Measurements from ENCODE around the gene ARID1B.

Gene ARID1B

GRCh38 chr6:156881687-156882629 lies 104.8 kb downstream of the ARID1B start:
- Histone ChIP-seq H3K9me3 (ENCODE audit: control insufficient read depth, insufficient read depth, low read length) (no peaks in the 10 kb centered on the region), H3K4me1 (ENCODE audit: control insufficient read depth, insufficient read depth, low read length) (peaks cover 74% of the 10 kb centered on the region), H3K36me3 (ENCODE audit: control insufficient read depth, insufficient read depth, low read length) (no peaks in the 10 kb centered on the region), H3K27ac (ENCODE audit: low read depth, low read length) (no peak overlapping the region), H3K4me3 (ENCODE audit: low read depth, low read length) (no peak overlapping the region), H3K27me3 (ENCODE audit: control insufficient read depth, insufficient read depth, low read length) (no peaks in the 10 kb centered on the region), H3K9ac (ENCODE audit: low read depth, low read length) (no peak overlapping the region)

DNA sequence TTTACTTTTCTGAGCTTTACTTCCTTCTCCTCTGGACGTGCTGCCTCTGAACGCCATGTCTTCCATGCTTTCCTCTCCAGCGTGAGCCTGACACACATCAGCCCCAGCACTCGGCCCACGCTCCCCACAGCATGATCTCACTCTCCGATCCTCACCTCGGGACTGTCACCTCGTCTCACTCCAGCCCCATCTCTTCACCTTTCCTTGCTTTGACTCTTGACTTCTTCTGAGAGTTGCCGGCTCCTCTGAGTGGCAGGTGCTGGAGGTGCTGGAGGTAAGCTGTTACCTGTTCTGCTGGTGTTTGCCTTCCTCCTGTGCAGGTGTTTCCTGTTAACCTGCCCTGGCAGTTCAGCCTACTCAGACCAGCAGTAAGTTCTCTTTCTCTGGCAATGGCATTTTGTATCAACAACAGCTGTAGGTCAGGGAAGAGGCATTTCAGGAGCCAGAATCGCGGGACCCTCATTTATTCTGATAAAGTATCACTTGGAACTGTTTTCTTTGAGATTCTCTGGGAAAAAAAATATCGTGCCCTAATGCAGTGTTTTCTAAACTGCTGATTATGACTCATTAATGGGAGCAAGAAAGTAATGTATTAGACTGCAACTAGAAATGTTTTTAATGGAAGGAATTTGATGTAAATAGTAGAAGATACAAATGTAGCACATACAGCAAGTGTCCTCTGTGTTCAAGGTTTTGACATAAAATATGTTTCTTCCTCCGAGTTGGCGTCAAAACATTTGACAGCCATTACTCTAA lies 106.5 kb downstream of the ARID1B start:
- H3K27ac ChIP-seq (ENCODE audit: low read depth, low read length), result no peak overlapping the region
- no peak overlapping the region for H3K9ac ChIP-seq (ENCODE audit: low read depth, low read length)
- H3K4me1 ChIP-seq (ENCODE audit: control insufficient read depth, insufficient read depth, low read length), result peaks cover 86% of the 10 kb centered on the region
- no peaks in the 10 kb centered on the region for H3K36me3 ChIP-seq (ENCODE audit: control insufficient read depth, insufficient read depth, low read length)
- H3K4me3 ChIP-seq (ENCODE audit: low read depth, low read length), result no peak overlapping the region
- H3K27me3 ChIP-seq (ENCODE audit: control insufficient read depth, insufficient read depth, low read length), result no peaks in the 10 kb centered on the region
- no peaks in the 10 kb centered on the region for H3K9me3 ChIP-seq (ENCODE audit: control insufficient read depth, insufficient read depth, low read length)

DNA sequence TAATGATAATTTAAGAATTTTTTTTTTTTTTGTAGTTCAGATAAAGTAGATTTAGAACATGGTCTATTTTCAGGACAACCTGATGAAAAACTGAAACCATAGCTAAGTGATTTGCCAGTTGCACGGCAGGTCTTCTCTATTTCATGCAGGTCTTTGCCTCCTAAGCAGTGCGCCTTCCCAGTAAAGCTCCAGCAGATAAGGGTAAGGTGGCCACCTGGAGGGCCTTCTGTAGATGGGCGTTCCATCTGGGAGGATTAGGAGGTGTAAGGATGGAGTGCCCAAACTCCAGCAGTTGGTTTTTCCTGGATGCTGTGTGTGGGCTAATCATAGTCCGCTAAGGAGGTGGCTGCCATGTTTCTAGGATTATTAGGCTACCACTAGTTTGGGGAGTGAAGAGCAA lies 107.1 kb downstream of the ARID1B start:
- H3K4me1 ChIP-seq (ENCODE audit: control insufficient read depth, insufficient read depth, low read length), result peaks cover 86% of the 10 kb centered on the region
- no peaks in the 10 kb centered on the region for H3K27me3 ChIP-seq (ENCODE audit: control insufficient read depth, insufficient read depth, low read length)
- H3K9ac ChIP-seq (ENCODE audit: low read depth, low read length), result no peak overlapping the region
- H3K27ac ChIP-seq (ENCODE audit: low read depth, low read length), result no peak overlapping the region
- H3K9me3 ChIP-seq (ENCODE audit: control insufficient read depth, insufficient read depth, low read length), result no peaks in the 10 kb centered on the region
- no peaks in the 10 kb centered on the region for H3K36me3 ChIP-seq (ENCODE audit: control insufficient read depth, insufficient read depth, low read length)
- no peak overlapping the region for H3K4me3 ChIP-seq (ENCODE audit: low read depth, low read length)

- peaks cover 87% of the 10 kb centered on the region for H3K4me1 ChIP-seq (ENCODE audit: control insufficient read depth, insufficient read depth, low read length)
- no peak overlapping the region for H3K27ac ChIP-seq (ENCODE audit: low read depth, low read length)
- no peaks in the 10 kb centered on the region for H3K27me3 ChIP-seq (ENCODE audit: control insufficient read depth, insufficient read depth, low read length)
- H3K4me3 ChIP-seq (ENCODE audit: low read depth, low read length), result no peak overlapping the region
- H3K9ac ChIP-seq (ENCODE audit: low read depth, low read length), result no peak overlapping the region
- H3K9me3 ChIP-seq (ENCODE audit: control insufficient read depth, insufficient read depth, low read length), result no peaks in the 10 kb centered on the region
- no peaks in the 10 kb centered on the region for H3K36me3 ChIP-seq (ENCODE audit: control insufficient read depth, insufficient read depth, low read length)
Observed at GRCh38 chr6:156885562-156885961, 108.4 kb downstream of the ARID1B start.

DNA sequence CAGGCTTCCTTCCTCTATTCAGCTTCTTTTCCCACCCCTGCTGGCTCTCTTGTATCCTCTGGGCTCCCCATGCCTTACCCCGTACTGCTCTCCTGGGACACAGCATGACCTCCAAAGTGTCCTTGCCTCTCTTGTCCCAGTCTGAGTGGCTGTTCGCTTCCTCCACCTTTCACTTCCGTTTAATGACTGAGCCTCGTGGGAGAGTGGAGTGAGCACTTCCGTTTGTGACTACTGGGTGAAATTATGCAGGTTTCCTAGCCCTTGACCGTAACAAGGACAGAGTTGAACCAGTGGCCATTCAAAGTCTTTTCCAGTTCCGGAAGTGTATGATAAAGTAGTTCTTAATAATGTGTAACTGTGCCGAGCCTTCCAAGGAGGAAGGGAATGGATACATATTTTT lies 109.2 kb downstream of the ARID1B start:
- peaks cover 85% of the 10 kb centered on the region for H3K4me1 ChIP-seq (ENCODE audit: control insufficient read depth, insufficient read depth, low read length)
- no peaks in the 10 kb centered on the region for H3K27me3 ChIP-seq (ENCODE audit: control insufficient read depth, insufficient read depth, low read length)
- no peaks in the 10 kb centered on the region for H3K36me3 ChIP-seq (ENCODE audit: control insufficient read depth, insufficient read depth, low read length)
- no peak overlapping the region for H3K27ac ChIP-seq (ENCODE audit: low read depth, low read length)
- no peak overlapping the region for H3K9ac ChIP-seq (ENCODE audit: low read depth, low read length)
- H3K9me3 ChIP-seq (ENCODE audit: control insufficient read depth, insufficient read depth, low read length), result no peaks in the 10 kb centered on the region
- no peak overlapping the region for H3K4me3 ChIP-seq (ENCODE audit: low read depth, low read length)

DNA sequence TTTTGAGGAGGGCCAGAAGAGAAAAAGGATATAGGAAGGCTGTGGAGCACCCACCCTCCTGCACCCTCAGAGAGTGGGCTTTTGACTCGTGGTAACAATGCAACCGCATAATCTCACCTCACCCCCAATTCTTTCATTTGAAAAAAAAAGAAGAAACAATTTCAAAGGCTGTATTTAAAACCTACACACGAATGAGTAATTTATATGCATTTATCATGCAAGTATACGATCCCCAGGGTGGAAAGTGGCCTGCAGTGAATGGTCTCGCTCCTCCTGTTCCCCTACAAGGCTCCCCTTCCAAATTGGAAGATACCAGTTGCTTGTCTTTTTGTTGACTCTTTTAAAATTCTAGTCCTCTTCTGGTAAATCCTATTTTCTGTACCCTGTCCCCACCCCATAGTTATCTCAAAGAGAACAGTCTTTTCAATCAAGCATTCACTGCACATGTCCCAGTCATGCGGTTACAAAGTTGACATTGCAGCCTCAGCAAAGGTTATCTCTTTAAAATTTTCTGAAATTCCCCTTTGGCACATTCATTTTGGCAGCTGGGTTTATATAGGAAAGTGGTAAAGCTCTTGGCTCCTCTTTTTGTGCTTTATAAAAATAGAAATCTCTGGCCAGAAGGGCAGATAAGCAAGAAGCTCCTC lies 110.6 kb downstream of the ARID1B start:
- no peak overlapping the region for H3K4me3 ChIP-seq (ENCODE audit: low read depth, low read length)
- H3K4me1 ChIP-seq (ENCODE audit: control insufficient read depth, insufficient read depth, low read length), result peaks cover 71% of the 10 kb centered on the region
- H3K27me3 ChIP-seq (ENCODE audit: control insufficient read depth, insufficient read depth, low read length), result no peaks in the 10 kb centered on the region
- peak overlapping the region; percentile 3 for H3K27ac ChIP-seq (ENCODE audit: low read depth, low read length)
- no peaks in the 10 kb centered on the region for H3K9me3 ChIP-seq (ENCODE audit: control insufficient read depth, insufficient read depth, low read length)
- no peak overlapping the region for H3K9ac ChIP-seq (ENCODE audit: low read depth, low read length)
- no peaks in the 10 kb centered on the region for H3K36me3 ChIP-seq (ENCODE audit: control insufficient read depth, insufficient read depth, low read length)

DNA sequence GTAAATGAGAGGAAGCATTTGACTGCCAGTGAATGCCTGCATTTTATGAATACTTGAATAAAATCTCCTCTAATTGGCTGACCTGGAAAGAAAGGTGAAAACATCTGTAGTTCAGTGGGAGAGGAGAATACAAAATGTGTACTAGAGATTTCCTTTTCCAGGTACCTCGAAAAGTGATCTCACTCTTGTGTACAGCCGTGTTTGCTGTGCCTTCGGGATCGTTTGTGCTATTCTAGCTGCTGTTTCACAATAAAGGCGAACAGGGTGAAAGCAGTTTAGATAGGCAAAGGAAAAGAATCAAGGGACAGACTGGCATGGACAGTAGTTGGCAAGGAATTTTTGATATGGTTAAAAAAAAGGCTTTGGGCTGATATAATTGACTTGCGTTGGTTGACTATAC lies 112.3 kb downstream of the ARID1B start:
- Histone ChIP-seq H3K27ac (ENCODE audit: low read depth, low read length) (no peak overlapping the region), H3K4me1 (ENCODE audit: control insufficient read depth, insufficient read depth, low read length) (peaks cover 64% of the 10 kb centered on the region)

GRCh38 chr6:156889986-156890385 lies 112.8 kb downstream of the ARID1B start:
- Histone ChIP-seq H3K4me3 (ENCODE audit: low read depth, low read length) (no peak overlapping the region), H3K36me3 (ENCODE audit: control insufficient read depth, insufficient read depth, low read length) (no peaks in the 10 kb centered on the region), H3K4me1 (ENCODE audit: control insufficient read depth, insufficient read depth, low read length) (peaks cover 61% of the 10 kb centered on the region), H3K27me3 (ENCODE audit: control insufficient read depth, insufficient read depth, low read length) (no peaks in the 10 kb centered on the region), H3K9ac (ENCODE audit: low read depth, low read length) (no peak overlapping the region), H3K9me3 (ENCODE audit: control insufficient read depth, insufficient read depth, low read length) (no peaks in the 10 kb centered on the region), H3K27ac (ENCODE audit: low read depth, low read length) (no peak overlapping the region)

More for the DNA sequence above, 112.3 kb downstream of the ARID1B start:
- Histone ChIP-seq H3K36me3 (ENCODE audit: control insufficient read depth, insufficient read depth, low read length) (no peaks in the 10 kb centered on the region), H3K9ac (ENCODE audit: low read depth, low read length) (no peak overlapping the region), H3K4me3 (ENCODE audit: low read depth, low read length) (no peak overlapping the region), H3K9me3 (ENCODE audit: control insufficient read depth, insufficient read depth, low read length) (no peaks in the 10 kb centered on the region), H3K27me3 (ENCODE audit: control insufficient read depth, insufficient read depth, low read length) (no peaks in the 10 kb centered on the region)

DNA sequence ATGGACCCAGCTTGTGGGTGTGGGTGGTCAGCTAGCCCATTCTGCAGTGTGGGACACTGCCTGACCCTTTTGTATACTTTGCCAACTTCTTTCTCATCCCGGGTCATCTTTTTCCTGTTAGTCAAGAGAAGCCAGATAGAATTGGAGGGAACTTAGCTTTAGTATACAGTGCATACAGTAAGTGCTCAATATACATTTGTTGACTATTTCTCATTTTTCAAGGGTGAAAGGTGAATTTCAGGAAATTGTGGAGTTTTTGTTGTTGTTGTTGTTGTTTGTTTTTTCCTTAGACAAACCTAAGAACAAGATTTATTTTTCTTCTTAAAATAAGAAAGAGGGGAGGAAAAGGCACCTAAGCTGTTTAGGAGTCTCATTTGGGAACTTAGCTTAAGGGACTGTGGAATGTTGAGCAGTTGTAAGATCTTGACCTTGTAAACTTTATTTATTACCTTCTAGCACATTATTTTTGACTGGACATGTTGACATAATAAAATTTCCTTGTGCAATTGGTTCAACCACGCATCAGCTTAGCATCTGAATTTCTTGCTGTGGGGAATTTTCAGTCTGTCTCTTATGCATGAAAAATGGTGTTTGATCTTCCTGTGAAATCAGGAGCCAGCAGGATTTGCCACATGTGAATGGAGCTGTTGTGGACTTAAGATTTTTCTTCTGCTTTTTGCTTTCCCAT lies 113.6 kb downstream of the ARID1B start:
- Histone ChIP-seq H3K4me1 (ENCODE audit: control insufficient read depth, insufficient read depth, low read length) (peaks cover 57% of the 10 kb centered on the region), H3K9me3 (ENCODE audit: control insufficient read depth, insufficient read depth, low read length) (no peaks in the 10 kb centered on the region), H3K9ac (ENCODE audit: low read depth, low read length) (no peak overlapping the region), H3K36me3 (ENCODE audit: control insufficient read depth, insufficient read depth, low read length) (no peaks in the 10 kb centered on the region), H3K4me3 (ENCODE audit: low read depth, low read length) (no peak overlapping the region), H3K27ac (ENCODE audit: low read depth, low read length) (no peak overlapping the region), H3K27me3 (ENCODE audit: control insufficient read depth, insufficient read depth, low read length) (no peaks in the 10 kb centered on the region)

DNA sequence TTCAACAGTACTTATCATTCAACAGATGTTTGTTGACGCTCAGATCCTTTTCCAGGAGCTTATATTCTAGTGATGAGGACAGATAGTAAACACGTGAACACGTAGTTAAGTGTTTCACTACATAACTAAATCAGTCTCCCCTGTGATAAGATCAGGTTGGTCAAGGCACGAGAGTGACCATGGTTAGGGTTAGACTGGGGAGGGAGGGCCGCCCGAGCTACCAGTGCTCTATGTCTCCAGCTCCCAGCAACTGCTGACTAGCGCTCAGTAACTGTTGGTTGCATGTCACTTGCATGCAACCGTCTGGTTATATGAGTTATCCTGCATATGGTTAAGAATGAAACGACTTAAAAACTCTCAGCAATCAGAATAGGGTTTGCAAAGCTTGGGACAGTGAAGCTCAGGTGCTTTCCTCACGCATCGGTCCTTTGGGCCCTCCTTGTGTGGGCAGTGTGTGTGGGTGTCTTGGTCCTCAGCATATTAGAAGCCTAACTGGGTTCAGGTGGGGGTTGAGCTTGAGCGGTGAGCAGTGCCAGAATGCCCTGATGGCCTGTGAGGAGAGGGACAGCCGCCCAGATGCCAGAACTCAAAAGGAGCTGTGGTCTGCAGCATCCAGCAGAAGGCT lies 120.8 kb downstream of the ARID1B start:
- Histone ChIP-seq H3K36me3 (ENCODE audit: control insufficient read depth, insufficient read depth, low read length) (no peaks in the 10 kb centered on the region), H3K9me3 (ENCODE audit: control insufficient read depth, insufficient read depth, low read length) (no peaks in the 10 kb centered on the region), H3K4me3 (ENCODE audit: low read depth, low read length) (no peak overlapping the region), H3K9ac (ENCODE audit: low read depth, low read length) (no peak overlapping the region), H3K4me1 (ENCODE audit: control insufficient read depth, insufficient read depth, low read length) (peaks cover 13% of the 10 kb centered on the region; the same call in 1 of the 2 replicates), H3K27ac (ENCODE audit: low read depth, low read length) (no peak overlapping the region), H3K27me3 (ENCODE audit: control insufficient read depth, insufficient read depth, low read length) (no peaks in the 10 kb centered on the region)
